Measurements from ENCODE around the gene CHORDC1. TPM values are rescaled to one million over a fixed set of nuclear protein-coding genes. Genes with fewer than 3 reads are reported as not detected.

The CHORDC1 gene
- polyA plus RNA-seq, 1 donor (not counting 4 experiments of a cell fraction or from before 2014, with no cell fraction given): 50.7 TPM

DNA sequence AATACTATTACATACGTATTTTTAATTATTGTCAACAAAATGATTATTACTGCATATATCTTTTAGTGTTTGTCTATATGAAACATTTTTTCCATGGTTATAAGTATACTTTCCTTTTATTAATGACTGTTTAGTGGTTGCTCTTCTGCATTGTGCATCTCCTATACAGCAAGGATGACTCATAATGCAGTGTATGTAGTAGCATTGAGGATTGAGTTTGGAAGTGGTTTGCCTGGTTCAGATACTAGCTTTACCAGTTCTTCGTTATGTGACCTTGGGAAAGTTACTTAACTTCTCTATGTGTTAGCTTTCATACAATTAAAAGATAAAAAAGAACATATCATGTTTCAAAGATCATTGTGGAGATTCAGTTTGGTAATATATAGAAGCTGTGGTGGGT, 44.1 kb downstream of the CHORDC1 start:
- dilution Hi-C loops (cut with MboI; ENCODE audit: extremely low pct_ligation_motif_present, low sequenced_read_pairs): no loop called here
- Histone ChIP-seq H3K27ac (ENCODE audit: control insufficient read depth, insufficient read depth, low read length) (no peak overlapping the region), H3K79me2 (ENCODE audit: control insufficient read depth, insufficient read depth, low read length) (no peaks in the 10 kb centered on the region), H2AFZ (ENCODE audit: control insufficient read depth, low read length) (no peak overlapping the region), H3K9me1 (ENCODE audit: control insufficient read depth, extremely low read depth, insufficient read depth, low read length) (no peaks in the 10 kb centered on the region), H3K36me3 (ENCODE audit: control insufficient read depth in 2 of 2, extremely low read depth in 1 of 2, insufficient read depth in 2 of 2, low read length in 2 of 2) (no peaks in the 10 kb centered on the region), H3K4me2 (ENCODE audit: control insufficient read depth, extremely low read depth, insufficient read depth, low read depth, low read length) (no peak overlapping the region), H3K9me3 (ENCODE audit: control insufficient read depth, low read depth, low read length) (no peaks in the 10 kb centered on the region), H3K4me3 (ENCODE audit: control insufficient read depth in 2 of 3, extremely low read depth in 1 of 3, insufficient read depth in 2 of 3, low read depth in 1 of 3, low read length in 3 of 3) (no peak overlapping the region), H3K27me3 (ENCODE audit: control insufficient read depth, extremely low read depth, insufficient read depth, low read length) (no peaks in the 10 kb centered on the region), H3K9ac (ENCODE audit: control insufficient read depth, extremely low read depth, insufficient read depth, low read length) (no peak overlapping the region), H3K4me1 (ENCODE audit: control insufficient read depth, extremely low read depth, insufficient read depth, low read length) (no peaks in the 10 kb centered on the region), H4K20me1 (ENCODE audit: control insufficient read depth, extremely low read depth, insufficient read depth, low read length) (peaks cover 2% of the 10 kb centered on the region)
- TF ChIP-seq, protein P1, sequence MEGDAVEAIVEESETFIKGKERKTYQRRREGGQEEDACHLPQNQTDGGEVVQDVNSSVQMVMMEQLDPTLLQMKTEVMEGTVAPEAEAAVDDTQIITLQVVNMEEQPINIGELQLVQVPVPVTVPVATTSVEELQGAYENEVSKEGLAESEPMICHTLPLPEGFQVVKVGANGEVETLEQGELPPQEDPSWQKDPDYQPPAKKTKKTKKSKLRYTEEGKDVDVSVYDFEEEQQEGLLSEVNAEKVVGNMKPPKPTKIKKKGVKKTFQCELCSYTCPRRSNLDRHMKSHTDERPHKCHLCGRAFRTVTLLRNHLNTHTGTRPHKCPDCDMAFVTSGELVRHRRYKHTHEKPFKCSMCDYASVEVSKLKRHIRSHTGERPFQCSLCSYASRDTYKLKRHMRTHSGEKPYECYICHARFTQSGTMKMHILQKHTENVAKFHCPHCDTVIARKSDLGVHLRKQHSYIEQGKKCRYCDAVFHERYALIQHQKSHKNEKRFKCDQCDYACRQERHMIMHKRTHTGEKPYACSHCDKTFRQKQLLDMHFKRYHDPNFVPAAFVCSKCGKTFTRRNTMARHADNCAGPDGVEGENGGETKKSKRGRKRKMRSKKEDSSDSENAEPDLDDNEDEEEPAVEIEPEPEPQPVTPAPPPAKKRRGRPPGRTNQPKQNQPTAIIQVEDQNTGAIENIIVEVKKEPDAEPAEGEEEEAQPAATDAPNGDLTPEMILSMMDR (optimal IDR thresholded peaks at IDR 0.05 in 1 of 3, IDR thresholded peaks at IDR 0.05 in 1 of 3, conservative IDR thresholded peaks at IDR 0.05 in 1 of 3; ENCODE audit: extremely low read depth in 1 of 3, insufficient read depth in 2 of 3, low read length in 3 of 3): no peak
- TF ChIP-seq EZH2 (IDR thresholded peaks at IDR 0.05; ENCODE audit: low read length): no peak
- DNase-seq (ENCODE audit: low read depth, low spot score): no peak
- FAIRE-seq: no peak

DNA sequence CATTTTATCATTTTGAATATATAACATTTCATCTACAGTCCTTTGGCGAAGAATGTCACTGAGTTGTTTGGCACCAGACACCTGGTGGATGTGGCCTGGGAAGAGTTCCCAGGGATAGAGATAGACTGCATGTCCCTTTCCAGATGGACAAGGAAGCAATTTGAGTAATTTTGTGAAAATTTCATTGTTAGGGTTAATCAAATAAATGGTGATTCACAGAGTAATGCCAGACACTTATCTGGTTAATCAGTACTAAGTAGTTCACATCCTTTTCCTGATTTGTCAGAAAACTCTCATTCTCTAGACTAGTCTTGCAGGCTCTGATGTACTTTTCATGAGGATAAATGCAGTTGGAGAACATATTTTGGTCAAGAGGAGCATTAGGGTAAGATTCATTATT, 46.8 kb downstream of the CHORDC1 start:
- no peaks in the 10 kb centered on the region for H3K9me1 ChIP-seq (ENCODE audit: control insufficient read depth, extremely low read depth, insufficient read depth, low read length)
- H4K20me1 ChIP-seq (ENCODE audit: control insufficient read depth, extremely low read depth, insufficient read depth, low read length): peaks cover 2% of the 10 kb centered on the region
- FAIRE-seq: no peak
- no peak overlapping the region for H3K27ac ChIP-seq (ENCODE audit: control insufficient read depth, insufficient read depth, low read length)
- H3K4me1 ChIP-seq (ENCODE audit: control insufficient read depth, extremely low read depth, insufficient read depth, low read length): no peaks in the 10 kb centered on the region
- DNase-seq (ENCODE audit: low read depth, low spot score): no peak
- no peak overlapping the region for H3K4me2 ChIP-seq (ENCODE audit: control insufficient read depth, extremely low read depth, insufficient read depth, low read depth, low read length)
- no peaks in the 10 kb centered on the region for H3K79me2 ChIP-seq (ENCODE audit: control insufficient read depth, insufficient read depth, low read length)
- no peaks in the 10 kb centered on the region for H3K36me3 ChIP-seq (ENCODE audit: control insufficient read depth in 2 of 2, extremely low read depth in 1 of 2, insufficient read depth in 2 of 2, low read length in 2 of 2)
- TF ChIP-seq EZH2 (IDR thresholded peaks at IDR 0.05; ENCODE audit: low read length): no peak
- TF ChIP-seq, protein P1 (optimal IDR thresholded peaks at IDR 0.05 in 1 of 3, IDR thresholded peaks at IDR 0.05 in 1 of 3, conservative IDR thresholded peaks at IDR 0.05 in 1 of 3; ENCODE audit: extremely low read depth in 1 of 3, insufficient read depth in 2 of 3, low read length in 3 of 3): no peak
- no peaks in the 10 kb centered on the region for H3K27me3 ChIP-seq (ENCODE audit: control insufficient read depth, extremely low read depth, insufficient read depth, low read length)
- no peak overlapping the region for H3K9ac ChIP-seq (ENCODE audit: control insufficient read depth, extremely low read depth, insufficient read depth, low read length)
- no peak overlapping the region for H3K4me3 ChIP-seq (ENCODE audit: control insufficient read depth in 2 of 3, extremely low read depth in 1 of 3, insufficient read depth in 2 of 3, low read depth in 1 of 3, low read length in 3 of 3)
- H3K9me3 ChIP-seq (ENCODE audit: control insufficient read depth, low read depth, low read length): no peaks in the 10 kb centered on the region
- H2AFZ ChIP-seq (ENCODE audit: control insufficient read depth, low read length): no peak overlapping the region
- dilution Hi-C loops (cut with MboI; ENCODE audit: extremely low pct_ligation_motif_present, low sequenced_read_pairs): no loop called here
